Measurements from ENCODE around the gene EMSY.
"Not testable (repeated sequence)": the region's sequence is repeated elsewhere in the genome, so short reads cannot be mapped to it uniquely, and the experiment has no call there.

Gene EMSY, protein sequence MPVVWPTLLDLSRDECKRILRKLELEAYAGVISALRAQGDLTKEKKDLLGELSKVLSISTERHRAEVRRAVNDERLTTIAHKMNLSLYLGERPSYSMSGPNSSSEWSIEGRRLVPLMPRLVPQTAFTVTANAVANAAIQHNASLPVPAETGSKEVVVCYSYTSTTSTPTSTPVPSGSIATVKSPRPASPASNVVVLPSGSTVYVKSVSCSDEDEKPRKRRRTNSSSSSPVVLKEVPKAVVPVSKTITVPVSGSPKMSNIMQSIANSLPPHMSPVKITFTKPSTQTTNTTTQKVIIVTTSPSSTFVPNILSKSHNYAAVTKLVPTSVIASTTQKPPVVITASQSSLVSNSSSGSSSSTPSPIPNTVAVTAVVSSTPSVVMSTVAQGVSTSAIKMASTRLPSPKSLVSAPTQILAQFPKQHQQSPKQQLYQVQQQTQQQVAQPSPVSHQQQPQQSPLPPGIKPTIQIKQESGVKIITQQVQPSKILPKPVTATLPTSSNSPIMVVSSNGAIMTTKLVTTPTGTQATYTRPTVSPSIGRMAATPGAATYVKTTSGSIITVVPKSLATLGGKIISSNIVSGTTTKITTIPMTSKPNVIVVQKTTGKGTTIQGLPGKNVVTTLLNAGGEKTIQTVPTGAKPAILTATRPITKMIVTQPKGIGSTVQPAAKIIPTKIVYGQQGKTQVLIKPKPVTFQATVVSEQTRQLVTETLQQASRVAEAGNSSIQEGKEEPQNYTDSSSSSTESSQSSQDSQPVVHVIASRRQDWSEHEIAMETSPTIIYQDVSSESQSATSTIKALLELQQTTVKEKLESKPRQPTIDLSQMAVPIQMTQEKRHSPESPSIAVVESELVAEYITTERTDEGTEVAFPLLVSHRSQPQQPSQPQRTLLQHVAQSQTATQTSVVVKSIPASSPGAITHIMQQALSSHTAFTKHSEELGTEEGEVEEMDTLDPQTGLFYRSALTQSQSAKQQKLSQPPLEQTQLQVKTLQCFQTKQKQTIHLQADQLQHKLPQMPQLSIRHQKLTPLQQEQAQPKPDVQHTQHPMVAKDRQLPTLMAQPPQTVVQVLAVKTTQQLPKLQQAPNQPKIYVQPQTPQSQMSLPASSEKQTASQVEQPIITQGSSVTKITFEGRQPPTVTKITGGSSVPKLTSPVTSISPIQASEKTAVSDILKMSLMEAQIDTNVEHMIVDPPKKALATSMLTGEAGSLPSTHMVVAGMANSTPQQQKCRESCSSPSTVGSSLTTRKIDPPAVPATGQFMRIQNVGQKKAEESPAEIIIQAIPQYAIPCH (N-terminal part only)
- total RNA-seq: 49.2 reads per million, percentile 68 among the genes with 10 or more reads in this experiment

DNA sequence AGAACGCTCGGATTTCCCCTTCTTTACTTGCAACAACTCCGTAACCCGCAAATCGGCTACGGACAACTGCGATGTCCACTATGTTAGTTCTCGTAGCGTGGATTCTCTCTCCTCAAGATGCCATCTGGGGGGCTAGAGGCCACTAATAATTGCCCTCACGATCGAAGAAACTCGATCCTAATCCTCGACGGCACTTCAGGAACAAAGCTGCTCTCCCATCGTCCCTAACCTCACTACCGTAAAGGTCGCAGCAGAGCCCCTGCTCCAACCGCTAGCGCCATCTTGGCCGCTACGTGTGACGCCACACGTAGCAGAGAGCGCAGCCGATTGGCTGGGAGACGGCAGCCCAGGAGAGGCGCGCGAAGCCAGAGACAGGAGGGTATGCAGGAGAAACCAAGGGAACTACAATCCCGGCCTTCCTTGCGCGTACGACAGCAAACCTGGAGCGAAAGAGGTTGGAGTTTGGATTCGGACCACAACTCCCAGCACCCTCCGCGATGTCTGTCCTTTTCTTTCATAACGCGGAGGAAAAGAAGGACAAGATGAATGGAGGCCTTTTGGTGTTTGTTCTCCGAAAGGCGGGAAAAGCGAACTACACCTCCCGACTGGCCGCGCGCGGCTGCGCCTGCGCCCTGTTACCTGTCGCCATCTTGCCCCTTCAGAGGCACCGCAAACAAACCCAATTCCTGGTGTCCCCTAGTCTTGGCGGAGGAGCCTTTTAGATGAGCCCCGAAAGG is at the start of gene EMSY:
Gene EMSY, plus strand, starts transcription at position 635 of the 737 bp plus-strand sequence. CDS start 1,921 bp downstream, outside the sequence.
- peak; percentile 89 for DNase-seq

- DNase-seq: no peak
These were observed 49.5 kb upstream of the EMSY start for GRCh38 chr11:76395296-76395695.

DNA sequence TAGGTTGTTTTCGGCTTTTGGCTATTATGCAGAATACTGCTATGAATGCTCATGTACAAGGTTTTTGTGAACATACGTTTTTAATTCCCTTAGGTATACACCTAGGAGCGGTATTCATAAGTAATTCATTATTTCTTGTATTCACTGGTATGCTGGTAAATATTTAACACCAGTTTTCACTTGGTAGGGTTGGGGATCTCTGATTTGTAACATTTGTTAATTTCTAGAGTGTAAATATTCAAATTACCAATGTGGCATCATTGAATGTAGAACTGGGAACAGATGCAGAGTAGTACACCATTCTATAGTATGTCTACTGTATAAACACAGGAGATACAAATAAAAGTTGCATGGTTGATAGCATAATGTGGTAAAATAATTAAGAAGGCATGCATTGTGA is 47.4 kb upstream of the EMSY start:
- DNase-seq: no peak

GRCh38 chr11:76400967-76401366 is 43.9 kb upstream of the EMSY start:
- no peak for DNase-seq

- not testable (repeated sequence) for DNase-seq
These were observed 43.3 kb upstream of the EMSY start for GRCh38 chr11:76401484-76401883.

GRCh38 chr11:76406359-76406758 is 38.5 kb upstream of the EMSY start:
- no peak for DNase-seq

GRCh38 chr11:76408171-76408965 is 36.5 kb upstream of the EMSY start:
- no peak for DNase-seq

GRCh38 chr11:76410851-76411357 is 33.9 kb upstream of the EMSY start:
- DNase-seq: no peak

- no peak for DNase-seq
These were observed 29.7 kb upstream of the EMSY start for GRCh38 chr11:76415073-76415472.

GRCh38 chr11:76419896-76420295 is 24.9 kb upstream of the EMSY start:
- DNase-seq: no peak

DNA sequence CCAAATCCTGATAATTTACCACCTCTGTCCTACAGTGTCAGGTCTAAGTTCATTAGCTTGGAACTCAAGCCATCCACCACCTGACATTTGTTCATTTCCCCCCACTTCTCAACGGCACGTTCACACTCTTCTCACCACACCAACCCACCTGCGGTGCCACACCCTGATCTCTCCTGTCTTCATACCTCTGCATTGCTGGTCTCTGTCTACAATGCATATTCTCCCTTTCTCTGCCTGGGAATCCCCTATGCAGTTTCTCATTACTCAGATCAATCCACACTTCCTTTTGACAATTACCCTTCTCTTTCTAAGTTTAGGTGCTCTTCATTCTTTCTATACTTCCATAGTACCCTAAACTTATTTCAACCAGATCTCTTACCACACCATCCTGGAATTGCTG is 20.4 kb upstream of the EMSY start:
- DNase-seq: no peak

- DNase-seq: no peak
These were observed 19.9 kb upstream of the EMSY start for GRCh38 chr11:76424891-76425290.

DNA sequence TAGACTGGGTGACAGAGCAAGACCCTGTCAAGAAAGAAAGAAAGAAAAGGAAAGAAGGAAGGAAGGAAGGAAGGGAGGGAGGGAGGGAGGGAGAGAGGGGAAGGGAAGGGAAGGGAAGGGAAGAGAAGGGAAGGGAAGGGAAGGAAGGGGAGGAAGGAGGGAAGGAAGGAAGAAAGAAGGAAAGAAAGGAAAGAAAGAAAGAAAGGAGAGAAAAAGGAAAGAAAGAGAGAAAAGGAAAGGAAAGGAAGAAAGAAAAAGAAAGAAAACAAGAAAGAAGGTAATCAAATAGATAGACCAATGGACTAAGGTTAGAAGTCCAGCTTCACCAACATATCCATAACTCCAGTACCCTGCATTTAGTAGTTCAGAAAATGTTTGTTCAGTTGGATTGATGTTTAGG is 18.2 kb upstream of the EMSY start:
- DNase-seq: no peak

- no peak for DNase-seq
These were observed 8.8 kb upstream of the EMSY start for GRCh38 chr11:76436020-76436419.

DNA sequence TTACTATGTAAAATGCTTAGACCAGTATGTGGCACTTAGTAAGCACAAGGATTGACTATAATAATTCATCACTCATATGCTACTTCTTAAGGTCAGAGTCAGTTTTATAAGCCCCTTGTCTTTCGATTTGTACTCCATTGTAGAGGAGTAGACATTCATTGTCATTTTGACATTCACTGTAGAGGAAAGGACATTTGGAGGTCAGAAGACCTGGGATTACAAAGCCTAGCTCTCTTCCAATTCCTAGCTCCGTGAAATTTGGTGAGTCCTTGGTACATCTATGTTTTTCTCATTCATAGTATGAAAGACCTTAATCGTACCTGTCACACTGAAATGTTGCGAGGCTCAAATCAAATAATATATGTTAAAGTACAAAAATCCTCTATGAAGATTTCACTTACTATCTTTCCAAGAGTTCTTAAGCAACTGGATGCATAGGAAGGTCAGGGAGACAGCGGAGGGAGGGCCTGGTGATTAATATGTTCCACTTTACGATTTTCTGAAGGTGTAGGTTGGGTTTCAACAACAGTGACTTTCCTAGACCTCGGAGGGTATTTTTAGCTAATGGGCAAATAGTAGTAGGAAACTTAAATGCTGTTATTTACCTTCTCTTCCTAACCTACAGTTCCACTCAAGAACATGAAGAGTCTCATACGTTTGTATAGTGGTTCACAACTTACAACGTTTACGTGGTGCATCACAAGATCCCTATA is 1.4 kb upstream of the EMSY start:
- DNase-seq: no peak

DNA sequence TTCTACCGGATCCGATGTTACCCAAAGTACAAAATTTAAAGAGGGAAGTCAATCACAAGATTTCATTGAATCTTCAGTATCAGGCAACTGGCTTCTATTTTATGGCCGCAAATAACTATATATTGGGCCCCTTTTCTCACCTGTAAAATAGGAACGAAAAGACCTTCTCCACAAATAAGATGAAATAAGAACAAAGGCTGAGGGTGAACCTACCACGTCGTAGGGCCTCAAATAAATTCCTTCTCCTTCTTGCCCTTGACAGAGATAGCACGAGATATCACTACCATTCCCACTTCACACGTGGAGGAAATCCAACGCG is 794 bp upstream of the EMSY start:
- no peak for DNase-seq

DNA sequence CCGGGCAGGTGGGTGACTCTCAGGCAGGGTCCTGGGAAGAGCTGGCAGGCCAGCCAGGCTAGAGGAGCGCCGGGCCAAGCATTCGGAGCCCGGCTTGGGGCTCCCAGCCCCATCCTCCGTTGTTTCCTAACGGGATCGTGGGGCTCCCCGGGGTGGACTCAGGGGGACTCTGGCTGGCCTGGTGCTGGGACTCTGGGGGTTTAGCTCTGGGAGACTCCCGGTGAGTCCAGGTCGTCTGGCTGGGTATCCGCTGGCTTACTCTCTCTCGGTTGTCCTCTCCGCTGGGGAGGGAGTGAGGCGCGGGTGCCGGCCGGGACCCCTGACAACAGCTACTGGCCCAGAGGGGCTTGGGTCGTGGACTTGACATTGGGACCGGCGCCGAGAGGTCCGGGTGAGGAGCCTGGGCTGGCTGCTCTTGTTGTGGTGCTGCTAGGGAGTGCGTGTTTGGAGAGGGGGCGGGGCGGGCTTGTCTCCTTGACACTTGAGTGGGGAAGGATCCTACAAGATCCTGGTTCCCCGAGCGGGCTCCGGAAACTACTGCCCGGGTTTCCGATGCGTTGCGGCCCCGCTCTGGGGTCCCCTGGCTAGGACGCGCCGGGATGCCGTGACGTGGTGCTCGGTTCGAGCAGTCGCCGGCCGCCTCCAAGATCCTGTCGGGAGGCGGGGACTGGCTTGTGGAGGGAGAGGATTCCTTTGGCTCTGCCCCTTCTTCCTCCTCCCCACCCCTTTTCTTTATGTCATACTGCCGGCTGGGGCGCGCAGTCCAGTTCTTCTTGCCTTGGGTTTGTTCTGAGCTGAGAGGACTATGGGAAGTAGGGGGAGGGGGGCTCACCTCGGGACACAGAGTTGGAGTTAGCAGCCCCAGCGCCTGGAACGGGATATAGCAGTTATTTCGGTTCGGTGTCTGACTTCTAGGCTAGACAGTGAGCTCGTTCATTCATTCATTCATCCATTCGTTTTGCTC is 585 bp downstream of the EMSY start:
- DNase-seq: peak; percentile 29

DNA sequence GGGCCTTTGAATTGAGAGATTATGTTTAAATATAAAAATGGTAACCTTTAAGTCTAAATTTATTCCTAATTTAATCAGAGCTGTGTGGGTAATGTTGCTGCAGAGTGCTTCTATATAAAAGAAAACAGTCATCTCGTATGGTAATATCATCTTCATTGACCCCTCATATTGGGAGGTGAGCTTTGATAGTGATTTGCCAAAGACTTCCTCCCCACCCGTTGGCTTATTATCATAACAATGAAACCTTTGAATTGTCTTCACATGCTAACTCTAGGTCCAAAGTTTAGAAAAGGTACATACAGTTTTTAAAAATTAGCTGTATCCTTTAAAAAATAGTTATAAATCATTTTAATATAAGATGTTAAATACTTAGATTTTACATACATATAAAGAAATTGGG is 3.7 kb downstream of the EMSY start:
- no peak for DNase-seq

- no peak for DNase-seq
These were observed 8.4 kb downstream of the EMSY start for GRCh38 chr11:76453248-76453647.
